ENCODE data around the gene ARHGAP15.
A peak's percentile ranks its signal among the peaks of the same experiment; 100 is the strongest.

The ARHGAP15 gene

DNA sequence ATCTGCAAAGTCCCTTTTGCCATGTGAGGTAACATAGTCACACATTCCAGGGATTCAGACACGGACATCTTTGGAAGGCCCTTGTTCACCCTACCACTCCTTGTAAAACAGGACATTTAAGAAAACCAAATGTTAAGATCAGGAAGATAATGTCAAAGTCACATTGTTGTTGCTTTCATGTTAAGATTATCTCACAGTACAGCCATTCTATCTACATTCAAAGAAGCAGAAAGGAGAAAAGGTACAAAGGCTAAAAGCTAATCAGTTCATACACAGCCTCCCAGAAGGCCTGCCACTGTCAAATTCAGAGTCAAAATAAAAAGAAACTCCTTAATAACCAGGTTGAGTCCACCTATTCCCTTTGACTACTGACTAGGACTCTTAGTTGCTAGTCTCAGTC is 573.7 kb downstream of the ARHGAP15 start:
- DNase-seq, result no peak

DNA sequence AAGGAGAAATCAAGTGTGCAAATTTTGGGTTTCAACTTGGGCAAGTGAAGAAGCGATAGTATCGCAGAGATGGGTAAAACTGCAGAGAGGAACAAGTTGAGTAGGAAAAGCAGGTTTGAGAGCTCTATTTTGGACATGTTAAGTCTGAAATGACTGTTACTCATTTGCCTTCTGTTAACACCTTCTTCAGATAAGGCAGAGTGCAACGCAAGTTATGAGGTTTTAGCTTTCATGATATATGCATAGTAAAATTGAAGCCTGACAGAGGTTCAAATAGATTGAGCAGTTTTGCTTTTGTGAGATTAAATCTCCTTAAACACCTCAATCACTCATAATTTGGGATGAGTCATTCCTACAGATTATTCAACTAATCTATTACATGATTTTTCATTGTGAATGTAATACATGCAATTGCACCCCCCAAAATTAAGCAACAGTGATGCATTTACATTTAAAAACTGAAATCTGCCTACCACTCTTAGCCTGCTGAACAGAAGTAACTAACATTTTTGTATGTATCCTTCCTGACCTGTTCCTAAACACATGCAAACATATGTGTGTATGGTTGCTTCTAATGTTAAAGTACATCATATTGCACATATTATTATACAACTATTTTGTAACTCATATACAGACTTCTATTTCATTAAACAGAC is 575.4 kb downstream of the ARHGAP15 start:
- DNase-seq, result no peak

DNA sequence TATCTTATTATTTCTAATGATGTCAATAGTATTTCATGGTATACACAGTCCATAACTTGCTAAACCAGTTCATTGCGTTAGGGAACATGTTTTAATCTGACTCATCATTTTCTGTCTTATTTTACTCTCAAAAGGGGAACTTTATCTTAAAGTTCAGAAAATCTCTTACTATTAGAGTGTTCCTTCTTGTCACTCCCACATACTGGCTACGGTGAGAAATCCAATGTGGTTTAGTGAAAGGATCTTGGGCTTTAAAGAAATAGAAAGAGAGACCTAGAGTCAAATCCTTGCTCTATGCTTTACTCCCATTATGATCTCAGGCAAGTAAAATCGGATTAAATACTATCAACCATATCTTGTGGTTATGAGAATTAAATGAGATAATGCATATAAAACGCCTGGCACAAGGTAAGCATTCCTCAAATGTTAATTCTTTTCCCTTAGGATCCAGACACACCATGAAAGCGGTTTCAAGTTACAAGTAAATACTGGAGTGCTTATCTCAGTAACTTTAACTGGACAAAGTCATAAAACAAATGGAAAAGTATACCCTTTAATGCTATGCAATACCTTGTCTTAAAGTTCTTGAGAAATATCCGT is 576.0 kb downstream of the ARHGAP15 start:
- DNase-seq, result no peak

DNA sequence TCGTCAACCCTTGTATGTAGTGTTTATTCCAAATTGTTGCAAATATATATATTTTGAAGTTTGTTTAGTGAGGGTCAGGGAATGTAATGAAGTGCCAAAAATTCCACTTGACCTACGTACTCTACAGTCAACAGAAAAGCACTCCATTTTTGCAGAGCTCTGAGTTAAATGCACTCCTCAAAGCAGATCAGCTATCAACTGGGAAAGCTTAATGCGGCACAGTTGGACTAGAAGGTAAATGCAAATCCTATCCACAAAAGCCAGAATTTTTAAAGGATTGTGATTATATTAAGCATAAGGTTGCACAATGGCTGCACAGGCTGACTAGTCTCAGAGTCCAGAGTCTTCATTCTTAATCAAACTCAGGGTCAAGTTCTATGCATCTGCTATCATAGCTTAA is 577.1 kb downstream of the ARHGAP15 start:
- DNase-seq, result no peak

DNA sequence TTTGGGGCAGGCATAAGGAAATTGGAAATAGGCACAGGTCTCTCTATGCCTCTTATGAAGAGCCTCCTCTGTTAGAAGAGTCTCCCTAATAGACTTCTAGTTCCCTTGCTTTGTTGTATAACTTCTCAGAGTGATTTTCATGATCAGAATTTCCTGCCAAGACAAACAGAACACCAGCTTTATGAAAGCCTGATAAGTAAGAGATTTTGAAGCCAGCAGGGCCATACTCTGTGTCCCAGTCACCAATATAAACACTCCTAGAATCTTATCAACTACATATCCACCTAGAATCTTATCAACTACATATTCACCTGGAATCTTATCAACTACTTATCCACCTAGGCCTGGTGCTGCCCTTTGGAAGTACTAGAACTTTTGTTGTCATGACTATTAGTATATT is 579.5 kb downstream of the ARHGAP15 start:
- DNase-seq, result no peak

DNA sequence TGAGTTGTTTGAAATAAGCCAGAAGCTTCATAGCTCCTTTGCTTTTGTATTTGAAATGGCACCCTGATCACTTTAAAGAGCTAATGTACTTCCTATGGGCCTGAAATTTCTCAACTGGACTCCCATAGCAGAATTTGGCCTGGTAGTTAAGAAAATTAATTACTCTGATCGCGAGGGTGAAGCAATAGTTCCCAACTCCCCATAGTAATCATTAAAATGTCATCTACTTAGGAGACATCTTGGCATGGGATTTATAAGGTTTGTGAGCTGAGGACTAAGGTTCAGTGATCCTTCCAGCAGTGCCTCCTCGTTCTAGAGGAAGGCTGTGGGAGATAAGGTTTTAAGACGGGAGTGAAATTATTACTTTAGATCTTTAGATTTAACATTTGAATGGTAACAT is 581.0 kb downstream of the ARHGAP15 start:
- no peak for DNase-seq

DNA sequence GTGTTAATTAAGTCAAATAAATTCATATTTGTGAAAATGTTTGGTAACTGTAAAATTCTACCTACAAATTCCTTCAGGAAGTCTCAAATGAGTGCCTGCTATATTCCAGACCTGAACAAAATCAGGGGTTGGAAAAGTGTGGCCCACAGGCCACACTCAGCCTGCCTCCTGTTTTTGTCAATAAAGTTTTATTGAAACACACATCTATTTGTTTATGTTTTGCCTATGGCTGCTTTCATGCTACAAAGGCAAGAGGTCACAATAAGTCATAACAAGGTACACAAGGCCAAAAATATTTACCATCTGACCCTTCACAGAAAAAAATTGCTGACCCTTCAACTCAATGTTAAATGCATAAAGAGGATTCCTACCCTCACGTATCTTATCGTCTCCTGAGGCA is 581.7 kb downstream of the ARHGAP15 start:
- no peak for DNase-seq

DNA sequence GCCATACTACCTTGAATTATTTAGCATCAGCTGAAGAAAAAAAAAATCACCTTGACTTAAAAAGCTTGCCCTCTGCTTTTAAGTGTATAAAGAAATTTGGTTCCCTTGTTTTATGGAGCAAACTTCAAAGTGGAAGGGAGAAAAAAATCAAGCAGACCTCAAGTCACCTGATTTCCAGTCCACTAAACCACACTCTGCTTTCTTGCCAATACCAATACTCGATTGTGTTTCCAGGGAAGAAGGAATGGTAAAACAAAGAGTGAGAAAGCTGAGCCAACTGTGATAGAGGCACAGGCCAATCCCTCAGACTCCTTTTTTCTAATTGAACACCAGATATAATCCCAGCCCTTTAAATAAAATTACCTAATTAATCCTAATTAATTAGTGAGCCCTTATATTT is 587.3 kb downstream of the ARHGAP15 start:
- no peak for DNase-seq

DNA sequence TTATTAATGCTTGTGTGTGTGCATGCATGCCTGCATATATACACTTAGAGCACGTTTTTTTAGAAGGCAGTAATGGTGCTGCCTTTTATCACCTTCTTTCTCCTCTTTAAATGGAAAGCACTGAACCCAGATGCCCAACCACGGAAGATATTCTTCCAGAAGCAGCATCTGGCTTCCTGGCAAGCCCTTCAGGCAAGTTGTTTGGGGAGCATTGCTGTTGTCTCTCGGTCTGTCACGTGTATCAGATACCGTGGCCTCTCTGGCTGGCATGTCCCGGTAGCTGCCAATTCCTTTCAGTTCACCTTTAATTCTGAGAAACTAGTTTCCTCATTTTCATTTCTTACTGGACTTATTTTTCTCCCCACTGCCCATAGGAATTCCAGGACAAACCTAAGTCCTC is 587.8 kb downstream of the ARHGAP15 start:
- DNase-seq, result no peak

DNA sequence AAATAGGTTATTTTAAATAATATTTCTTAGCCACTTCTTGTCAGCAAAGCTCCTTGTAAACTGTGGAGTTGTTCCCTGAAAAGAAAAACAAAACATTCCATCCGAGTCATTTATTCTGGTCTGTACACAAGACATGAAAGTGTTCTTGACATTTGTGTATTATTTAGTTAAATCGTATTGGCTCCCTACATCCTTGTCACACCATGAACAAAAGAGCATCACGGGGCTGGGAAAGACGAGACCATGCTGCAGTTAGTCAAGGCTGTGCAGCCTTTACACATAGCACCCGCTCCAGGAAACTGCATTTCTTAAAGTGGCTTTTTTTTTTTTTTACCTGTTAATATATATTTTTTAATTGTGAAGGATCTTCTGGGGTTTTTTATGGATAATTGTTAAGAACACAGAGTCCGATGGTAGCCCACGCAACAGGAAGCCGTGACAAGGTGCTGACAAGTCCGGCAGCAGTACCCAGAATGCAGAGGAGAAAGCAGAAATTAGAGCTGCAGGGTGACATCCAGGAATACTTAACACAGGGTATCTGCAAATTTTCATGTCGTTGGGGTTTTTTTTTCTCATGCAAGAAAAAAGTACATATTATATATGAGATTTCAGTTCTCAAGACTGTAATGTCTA is 588.4 kb downstream of the ARHGAP15 start:
- DNase-seq, result no peak

DNA sequence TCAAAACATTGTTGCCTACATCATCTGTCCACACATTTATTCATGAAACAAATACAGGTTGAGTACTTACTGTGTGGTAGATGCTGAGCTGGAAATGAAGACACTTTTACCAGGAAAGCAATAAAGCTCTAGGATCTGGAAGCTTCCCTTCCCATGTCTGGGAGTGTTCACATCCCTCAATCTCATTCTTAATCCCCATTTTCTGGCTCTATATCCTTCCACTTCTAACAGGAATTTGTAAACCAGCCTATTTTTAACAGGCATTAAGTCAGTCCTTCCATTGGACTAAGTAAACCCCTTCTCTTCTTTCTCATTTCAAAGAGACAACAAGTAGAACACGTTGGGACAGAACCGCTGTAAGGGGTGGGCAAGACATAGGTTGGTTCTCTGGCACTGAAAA is 589.5 kb downstream of the ARHGAP15 start:
- DNase-seq, result no peak

DNA sequence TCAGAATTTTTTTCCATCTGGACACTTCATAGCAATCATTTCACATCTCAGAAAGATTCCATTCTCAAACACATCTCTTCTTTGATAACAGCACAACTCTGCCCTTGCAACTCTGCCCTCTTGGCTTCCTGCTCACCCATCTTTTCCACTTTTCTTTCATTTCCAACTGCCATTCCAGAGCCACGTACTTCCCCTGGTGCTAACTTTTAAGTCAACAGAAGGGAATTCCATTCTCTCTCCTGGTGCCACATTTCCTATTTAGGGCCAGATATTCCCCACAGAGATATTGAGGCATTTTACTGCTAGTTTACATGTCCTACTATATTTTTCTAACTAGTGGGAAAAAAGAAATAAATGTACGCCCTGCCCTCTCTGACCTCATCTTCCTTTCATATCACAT is 590.2 kb downstream of the ARHGAP15 start:
- no peak for DNase-seq

DNA sequence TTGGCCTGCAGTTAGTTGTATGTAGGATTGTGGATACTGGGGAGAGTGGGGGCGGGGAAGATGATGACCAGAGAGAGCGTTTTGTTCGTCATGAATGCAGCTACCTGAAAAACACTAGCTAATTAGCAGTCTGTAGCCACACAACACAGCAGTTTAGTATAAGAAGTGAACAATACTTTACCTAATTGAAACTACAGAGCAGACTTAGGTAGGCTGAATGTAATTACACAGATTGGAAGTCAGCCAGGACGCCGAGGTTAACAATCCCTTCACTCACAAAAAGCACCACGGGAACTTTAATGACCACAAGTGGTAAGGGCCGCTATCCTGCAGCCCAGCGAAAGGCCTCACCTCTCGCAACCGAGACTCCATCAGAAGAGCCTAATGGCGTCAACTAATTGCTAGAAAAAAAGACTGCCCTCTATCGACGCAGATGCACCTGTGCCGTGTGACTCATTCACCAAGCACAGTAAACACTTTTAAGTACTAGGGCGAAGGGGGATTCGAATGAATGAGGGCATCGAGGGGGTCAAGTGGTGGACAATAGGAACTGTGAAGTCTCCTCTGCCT is 591.0 kb downstream of the ARHGAP15 start:
- no peak for DNase-seq

DNA sequence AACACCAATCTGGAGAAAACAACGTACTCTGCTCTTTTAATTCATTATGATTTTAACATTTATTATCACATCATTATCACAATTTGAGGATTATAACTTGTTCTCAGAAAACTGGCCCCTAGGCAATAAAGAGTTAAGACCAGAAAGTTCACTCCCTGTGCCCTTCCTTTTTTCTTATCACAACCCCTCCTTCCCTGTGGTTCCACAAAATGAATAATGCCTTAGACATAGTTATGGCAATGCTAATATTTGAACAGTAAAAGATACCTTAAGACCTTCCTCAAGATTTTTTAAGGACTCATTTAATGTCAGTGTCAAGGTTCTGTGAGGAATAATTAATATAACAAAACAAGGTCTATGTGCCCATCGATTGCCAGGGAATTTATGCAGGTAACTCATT is 596.2 kb downstream of the ARHGAP15 start:
- no peak for DNase-seq

DNA sequence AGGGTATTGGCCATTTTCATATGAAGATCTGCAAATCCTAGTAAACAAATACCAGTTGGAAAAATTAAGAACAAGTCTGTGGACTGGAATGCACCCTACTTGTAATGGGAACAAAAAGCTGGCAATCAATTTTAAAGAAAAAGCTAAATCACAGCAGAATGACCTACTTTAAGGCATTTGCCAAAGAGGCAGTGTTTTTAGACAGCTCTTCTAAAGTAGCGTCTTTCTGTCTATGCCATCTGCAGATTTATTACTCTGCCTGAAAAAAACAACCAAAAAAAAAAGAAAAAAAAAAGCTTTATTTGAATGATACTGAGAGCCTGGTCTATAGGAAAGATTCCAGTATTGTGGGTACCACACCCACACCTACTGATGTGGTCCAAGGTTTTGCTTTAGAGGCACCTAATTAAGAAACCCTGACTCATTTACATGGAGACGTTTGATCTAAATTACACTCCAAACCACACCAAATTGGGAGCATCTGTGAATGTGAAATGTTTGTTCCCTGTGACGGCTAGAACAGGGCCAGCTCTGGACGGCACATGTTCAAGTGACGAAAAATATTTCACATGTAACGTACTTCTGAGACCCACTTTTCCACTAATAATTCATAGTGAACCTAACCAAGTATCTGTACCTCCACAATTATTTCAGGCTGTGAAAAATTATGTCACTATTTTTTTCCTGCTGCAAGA is 597.1 kb downstream of the ARHGAP15 start:
- DNase-seq, result no peak

DNA sequence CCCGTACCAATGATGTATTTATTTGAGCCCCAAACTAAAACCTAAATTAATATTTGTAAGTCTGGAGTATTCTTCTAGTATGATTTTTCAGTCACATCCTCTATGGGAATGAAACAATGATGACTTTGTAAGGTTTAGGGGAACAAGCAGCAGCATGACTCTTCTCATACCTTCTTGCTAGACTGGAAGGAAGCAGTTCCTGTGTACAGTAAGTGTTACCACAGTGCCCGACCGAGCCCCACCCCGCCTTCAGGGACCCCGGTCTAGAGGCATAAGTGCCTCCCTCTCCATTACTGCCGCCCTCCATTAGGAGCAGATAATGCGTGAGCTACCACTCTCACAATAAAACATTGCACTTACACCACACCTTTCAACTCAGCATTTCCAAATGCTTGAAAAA is 599.3 kb downstream of the ARHGAP15 start:
- no peak for DNase-seq

DNA sequence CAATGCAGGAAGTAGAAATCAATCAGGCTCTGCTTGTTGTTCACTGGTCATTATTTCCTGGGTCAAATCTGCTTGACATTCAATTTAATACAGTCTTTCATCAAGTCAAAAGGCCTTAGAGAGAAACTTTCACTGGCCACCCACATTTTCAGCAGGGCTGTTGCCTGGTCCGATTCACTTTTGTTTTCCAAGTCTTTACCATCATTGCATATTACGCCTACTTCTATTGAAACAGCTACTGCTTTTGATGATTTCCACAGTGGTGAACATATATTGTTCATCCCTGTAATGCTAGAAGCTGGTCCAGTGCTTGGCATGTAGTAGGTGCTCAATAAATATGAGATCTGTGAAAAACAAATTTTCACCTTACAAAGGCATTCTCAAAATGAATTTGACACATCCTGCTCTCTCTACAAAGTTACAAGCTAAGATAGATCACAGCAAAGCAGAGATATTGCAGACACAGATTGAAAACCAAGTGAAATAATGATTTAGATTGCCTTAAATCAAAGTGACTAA is 600.1 kb downstream of the ARHGAP15 start:
- DNase-seq, result no peak

DNA sequence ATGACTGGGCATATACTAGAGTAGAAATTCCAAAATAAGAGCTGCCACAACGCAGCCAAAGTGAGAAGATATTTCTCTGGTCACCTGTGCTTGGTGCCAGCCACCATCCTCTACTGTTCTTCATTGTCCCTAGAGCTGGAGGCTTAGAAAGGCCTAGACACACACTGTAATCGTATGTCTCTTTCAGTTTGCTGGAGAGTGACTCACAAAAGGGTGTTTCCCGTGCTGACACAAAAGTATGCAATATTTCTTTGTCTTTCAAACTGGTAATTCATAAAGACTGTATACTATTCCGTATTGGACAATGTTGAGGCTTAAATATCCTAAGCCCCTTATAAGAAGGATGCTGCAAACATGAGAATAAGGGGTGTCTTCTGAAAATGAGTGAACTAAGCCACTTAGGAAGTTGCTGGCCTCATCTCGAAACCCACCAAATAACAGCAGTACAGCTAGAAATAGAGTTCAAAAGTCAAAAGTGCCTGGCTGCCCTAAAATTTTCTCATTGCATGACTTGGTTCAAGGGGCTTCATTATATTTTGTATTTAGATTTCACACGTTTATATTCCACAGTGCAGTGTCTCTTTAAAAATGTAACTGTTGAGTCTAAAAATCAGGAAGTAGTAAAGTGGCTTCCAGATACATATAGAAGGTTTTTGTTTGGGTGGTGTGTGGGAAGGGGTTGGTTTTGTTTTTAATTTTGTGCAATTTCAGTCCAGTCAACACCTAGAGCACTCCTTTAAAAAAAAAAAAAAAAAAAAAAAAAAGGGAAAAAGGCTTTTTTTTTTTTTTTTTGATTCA is 601.1 kb downstream of the ARHGAP15 start:
- peak in 1 of 2 donors; percentile 29 for DNase-seq

DNA sequence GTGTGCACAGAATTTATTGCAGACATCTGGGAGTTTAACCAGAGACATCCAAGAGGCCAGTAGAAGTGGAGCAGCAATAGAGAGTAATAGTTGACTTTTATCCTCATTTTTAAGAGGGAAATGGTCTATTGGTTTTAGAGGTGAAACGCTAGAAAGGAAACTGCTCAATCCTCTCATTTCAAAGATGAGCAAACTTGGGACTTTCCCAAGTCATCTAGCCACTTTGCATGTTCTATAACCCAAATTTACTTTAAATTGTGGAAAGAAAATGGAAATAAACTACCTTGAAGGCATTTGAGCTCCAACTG is 601.7 kb downstream of the ARHGAP15 start:
- DNase-seq, result no peak

DNA sequence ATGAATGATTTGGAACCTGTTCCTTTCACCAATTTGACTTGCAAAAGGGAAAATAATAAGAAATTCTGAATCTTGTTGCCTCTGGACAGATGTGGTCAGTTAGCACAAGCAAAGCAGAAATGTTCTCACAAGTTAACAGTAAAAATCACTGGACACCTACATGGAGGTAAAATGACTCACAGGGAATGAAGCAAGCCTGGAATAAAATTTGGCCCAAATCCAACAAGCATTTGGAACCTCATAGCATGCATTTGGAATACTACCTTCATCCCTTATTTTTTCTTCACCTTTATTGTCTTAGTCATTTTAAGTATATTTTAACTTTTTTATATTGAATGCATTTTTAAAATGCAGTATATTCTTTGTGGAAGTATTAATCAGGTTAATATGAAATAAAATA is 602.9 kb downstream of the ARHGAP15 start:
- no peak for DNase-seq

DNA sequence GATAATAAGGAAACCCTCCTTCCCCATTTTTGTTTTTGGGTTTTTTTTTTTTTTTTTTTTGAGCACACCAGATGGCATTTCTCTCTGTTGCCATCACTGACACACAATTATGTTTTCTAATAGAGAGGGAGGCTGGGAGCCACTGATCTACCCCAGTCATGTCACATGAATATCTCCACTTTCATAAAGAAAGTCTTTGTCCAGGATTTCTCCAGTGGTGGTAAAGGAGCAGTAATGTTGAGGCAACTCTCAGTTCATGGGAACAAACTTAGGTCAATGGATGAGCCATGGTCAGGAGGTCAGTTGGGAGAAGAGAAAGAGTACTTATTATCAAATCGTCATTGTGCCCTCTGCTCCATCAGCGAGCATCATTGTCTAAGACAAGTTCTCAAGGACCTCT is 603.7 kb downstream of the ARHGAP15 start:
- DNase-seq, result no peak

DNA sequence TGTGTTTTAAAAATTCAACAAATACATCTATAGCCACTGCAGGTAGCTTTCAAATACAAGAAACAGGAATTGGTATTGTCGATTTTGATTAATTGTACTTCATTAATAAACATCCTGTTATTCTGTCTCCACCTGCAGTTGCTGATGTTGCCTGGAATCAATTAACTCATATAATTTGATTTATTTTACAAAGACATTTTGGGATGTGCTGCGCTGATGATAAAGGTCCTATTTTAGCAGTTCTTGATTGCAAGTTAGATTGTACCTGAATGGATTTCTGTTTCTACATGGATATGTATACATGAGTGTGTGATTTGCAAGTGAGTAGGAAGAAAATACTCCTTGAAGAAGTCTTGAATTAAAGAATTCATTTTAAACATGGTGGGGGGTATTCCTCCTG is 605.3 kb downstream of the ARHGAP15 start:
- no peak for DNase-seq

DNA sequence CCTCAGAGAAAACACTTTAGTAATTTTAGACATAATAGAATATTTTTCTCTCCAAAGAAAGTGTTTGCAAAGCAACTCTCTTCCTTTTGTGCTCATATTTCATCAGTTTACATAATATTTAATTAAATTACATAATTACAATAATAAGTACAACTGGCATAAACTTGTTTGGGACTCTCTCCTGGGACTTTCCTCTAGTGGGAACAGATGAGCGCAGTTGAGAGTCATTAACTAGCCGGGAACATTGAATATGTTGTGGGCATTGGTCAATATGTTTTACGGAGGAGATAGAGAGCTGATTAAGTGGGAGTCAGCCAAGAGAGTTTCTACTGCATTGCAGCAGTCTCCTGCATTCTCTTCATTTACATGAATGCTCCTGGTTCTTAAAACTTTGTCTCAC is 607.7 kb downstream of the ARHGAP15 start:
- DNase-seq, result no peak
